G401.6 (cell line): ENCODE measurements around the gene MISP3.

Experiments
- FAIRE-seq: peaks from 2 replicates; lab custom pipeline; 2012; peaks lifted over from hg19 to GRCh38; lab: Jason Lieb, UNC

Gene MISP3

DNA sequence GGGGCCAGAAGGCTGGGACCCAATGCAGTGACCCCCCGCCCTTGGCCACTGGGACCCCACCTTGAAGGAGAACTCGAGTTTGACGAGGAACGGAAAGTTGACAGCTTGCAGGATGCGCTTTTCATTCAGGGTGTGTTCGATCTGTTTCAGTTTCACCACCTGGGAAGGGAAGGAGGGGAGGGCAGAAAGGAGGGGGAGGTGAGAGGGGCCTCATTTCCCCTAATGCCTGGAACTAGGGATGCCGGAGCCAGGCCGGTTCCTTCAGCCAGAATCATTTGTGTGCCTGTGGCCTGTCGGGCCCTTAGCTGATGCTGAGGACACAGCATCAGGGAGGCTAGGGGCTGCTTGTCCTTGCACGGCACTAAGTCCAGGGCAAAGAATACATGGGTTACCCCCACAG is 30.2 kb downstream of the MISP3 start:
- no peak for FAIRE-seq

DNA sequence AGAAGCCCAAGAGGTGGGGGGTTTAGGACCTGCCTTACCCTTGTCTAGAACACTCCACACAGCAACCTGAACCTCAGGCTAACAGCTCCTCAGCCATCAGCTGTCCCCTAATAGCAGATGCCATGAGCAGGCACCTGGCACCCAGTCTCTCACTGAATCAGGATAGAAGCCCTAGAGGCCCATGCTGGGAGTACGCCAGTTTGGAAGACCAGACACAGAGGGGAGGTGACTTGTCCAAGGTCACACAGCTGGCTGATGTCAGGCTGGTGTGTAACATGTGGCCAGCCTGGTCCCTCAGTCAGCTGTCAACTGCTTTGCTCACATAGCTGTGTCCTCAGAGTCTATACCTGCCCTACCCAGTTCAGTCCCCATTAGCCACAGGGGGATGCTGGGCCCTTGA is 30.7 kb downstream of the MISP3 start:
- FAIRE-seq: no peak

GRCh38 chr19:14105680-14106079 is 33.1 kb downstream of the MISP3 start:
- no peak for FAIRE-seq

GRCh38 chr19:14106840-14107239 is 34.3 kb downstream of the MISP3 start:
- no peak for FAIRE-seq

DNA sequence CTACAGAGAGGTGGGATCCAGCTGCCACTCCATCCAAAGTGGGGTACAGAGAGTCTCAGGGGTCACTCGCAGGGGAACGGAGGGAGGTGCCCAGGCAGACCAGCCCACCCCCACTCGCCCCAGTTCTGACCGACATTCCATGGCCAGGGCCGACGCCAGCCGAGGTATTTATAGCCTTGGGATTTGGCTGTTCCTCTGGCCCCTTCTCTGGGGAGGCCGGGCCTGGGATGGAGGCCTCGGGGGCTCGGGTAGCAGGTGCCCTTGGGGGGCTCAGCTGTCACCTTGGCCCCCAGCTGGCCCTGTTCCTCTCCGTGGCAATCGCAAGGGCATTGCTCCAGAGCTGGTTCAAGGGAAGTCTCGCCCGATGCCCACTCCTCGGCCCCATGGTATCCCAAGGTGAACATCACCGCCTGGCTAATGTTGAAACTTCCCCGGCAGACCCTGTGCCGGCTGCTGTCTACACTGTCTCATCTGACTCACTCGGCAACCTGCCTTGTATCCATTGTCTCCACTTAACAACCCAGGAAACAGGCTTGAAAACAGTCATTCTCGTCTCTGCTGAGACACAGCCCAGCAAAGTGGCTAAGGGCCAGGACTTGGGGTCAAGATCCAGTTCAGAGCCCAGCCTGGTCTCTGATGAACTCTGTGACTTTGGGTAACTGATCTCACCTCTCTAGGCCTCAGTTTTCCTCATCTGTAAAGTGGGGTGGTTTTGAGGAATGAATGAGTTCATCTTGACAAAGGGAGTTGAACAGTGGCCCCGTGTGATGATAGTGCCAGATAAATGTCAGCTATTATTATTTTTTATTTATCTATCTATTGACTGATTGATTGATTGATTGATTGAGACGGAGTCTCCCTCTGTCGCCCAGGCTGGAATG is 35.2 kb downstream of the MISP3 start:
- no peak for FAIRE-seq

- no peak for FAIRE-seq
Measured at GRCh38 chr19:14110650-14111049, 38.1 kb downstream of the MISP3 start.

DNA sequence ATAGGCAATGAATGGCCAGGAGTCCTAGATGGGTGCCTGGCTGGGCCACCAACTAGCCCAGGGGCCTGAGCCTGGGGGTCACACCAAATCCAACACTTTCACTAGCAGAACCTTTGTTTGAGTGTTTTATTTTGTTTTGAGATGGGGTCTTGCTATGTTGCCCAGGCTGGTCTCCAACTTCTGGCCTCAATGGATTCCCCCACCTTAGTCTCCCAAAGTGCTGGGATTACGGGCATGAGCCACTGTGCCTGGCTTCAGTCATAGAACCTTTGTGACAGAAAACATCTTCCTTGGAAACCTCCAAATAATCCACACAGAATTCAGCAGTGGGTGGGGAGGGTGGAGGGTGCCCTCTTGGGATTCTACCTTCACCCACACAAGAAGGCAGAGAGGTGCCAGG is 38.9 kb downstream of the MISP3 start:
- FAIRE-seq: no peak

GRCh38 chr19:14112051-14112808 is 39.6 kb downstream of the MISP3 start:
- no peak for FAIRE-seq

DNA sequence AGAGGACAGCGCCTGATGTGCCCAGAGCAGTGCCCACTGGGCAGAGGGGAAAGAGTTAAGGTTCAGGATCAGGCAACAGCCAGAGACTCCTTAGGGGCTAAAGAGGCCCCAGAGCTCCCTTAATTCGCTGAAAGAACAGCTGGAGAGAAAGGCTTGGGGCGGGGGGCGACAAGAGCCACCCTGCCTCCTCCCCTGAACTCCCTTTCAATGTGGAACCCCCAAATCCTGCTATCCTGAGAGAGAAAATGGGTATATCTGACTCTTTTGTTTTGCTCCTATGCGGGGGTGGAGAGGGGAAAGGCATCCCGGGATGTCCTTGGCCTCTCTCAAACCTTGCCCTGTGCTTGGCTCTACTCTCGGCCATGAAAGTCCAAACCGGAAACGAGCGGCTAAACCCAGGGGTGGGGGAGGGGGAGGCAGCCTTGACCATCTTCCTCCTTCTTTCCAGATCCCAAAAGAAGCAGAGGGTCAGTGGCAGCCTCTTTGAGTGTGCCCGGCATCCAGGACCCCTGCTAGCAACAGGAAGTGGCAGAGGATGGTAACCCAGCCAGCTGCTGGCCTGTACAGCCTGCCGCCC is 40.3 kb downstream of the MISP3 start:
- FAIRE-seq: no peak

GRCh38 chr19:14113762-14114414 is 41.3 kb downstream of the MISP3 start:
- FAIRE-seq: no peak

DNA sequence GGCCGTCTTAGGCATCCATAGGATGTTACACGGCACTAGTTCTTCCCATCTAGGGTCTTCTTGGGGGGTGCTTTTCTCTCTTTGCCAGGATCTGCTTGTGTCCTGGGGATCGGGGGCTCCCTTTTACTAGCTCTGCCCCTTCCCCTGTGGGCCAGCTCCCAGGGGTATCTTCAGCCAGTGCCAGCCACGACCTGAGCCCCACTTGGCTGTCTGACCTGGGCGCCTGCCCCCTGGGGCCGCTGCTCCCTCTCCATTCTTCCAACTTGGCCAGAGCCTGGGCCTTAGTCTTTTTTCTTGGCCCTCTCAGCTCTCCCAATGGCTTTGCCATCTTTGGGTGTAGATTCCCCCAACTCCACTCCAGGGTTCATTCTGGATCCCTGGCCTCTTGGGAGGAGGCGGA is 41.9 kb downstream of the MISP3 start:
- FAIRE-seq: no peak

DNA sequence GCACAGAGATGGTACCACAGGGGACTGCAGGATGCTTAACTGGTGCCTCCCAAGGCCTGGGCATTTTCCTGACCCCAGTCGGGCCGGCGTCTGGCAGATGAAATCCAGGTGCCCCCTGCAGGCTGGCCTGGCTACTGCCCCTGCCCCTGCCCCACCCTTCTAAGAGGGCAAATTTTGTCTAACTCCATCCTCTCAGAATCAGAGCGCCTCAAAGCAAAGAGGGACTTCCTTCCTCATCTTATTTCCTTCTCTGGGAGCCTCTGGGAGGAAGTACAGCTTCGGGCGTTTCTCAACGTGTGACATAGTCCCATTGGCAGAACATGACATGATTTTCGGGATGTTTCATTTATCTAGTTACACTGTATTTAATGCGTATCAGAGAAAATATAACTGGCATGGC is 42.3 kb downstream of the MISP3 start:
- FAIRE-seq: no peak

GRCh38 chr19:14115756-14116155 is 43.2 kb downstream of the MISP3 start:
- FAIRE-seq: no peak

DNA sequence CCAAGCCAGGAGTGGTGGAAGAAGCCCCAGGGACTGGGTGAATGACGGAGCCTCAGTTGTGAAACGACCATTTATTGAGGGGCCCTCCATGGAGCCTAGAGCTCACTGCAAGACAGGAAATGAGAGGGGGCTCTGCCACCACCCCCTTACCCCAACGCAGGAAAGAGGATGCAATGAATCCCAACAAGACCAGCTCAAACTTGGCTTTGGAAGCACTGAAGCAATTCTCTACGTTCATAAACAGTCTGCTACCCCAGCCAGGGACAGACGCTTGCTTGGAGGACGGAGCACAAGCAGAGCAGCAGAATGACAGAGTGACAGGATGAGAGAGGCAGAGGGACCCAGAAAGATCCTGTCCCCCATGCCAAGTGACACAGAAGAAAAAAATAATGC is 43.9 kb downstream of the MISP3 start:
- no peak for FAIRE-seq

DNA sequence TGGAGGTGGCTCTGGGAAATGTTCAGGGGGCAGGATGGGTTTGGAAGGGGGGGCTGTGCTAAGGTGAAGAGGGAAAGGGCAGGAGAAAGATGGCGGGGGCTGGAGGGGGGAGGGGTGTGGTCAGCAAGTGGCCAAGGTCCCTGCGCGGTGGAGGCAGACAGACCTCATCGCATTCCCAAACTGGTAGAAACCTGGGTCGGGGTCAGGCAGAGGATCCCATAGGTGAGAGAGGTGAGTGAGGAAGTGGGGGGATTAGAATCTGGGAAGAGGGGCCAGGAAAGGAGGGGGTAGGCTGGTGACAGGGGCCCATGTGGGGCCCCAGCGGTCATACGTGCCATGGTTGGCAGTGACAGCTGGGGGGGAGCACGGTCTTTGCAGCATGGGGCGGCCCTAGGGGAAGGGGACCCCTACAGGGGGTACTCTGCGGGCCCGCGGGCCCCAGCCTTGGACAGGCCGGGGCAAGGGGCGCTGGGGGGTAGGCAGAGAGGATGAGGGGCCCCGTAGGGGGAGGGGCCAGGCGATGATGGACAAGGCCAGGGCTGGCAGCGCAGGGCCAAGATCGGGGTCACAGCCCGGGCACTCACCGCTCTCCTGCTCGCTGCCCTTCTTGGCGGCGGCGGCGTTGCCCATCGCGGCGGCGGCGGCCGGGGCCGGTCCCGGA is 44.5 kb downstream of the MISP3 start:
- no peak for FAIRE-seq

- peak; percentile 94 for FAIRE-seq
Measured at GRCh38 chr19:14117668-14118164, 45.1 kb downstream of the MISP3 start, which contains the start of gene PRKACA. TSS of gene PRKACA (minus strand) at chr19:14117762. CDS start at chr19:14117547, 215 bp downstream.

DNA sequence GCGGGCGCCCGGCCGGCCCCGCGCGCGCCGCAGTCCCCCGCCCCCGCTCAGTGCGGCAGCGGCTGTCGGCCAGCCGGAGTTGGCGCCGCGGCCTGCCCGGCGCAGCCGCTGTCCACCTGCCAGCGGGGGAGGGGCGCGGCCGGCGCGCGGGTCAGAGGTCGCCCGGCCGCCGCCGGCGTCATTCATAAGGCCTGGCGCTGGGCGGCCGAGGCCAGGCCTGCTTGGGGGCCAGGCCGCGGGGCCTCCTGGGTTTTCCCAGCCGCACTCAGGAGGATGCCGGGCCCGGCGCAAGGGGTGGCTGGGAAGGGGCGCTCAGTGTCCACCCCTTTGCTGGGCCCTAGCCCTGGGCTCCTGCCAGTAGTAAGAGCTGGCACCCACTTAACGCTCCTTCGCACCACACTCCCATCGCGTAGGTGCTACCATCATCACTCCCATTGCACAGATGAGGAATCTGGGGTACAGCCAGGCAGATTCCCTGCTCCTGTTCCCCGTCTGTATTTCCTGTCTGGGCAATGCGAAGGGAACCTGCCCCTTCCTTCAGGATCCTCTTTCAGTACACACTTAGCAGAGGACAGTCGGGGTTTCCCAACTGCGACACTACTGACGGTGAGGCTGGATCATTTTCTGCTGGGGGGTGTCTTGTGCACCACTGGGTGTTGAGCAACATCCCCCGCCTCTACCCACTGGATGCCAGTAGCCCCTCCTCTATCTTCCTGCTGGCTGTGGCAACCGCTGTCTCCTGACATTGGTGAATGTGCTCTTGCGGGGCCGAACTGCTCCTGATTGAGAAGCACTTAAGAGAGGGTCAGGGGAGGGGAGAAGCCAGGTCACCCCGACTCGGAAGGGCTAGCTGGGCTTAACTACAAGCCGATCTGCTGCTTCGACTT is 45.8 kb downstream of the MISP3 start:
- no peak for FAIRE-seq

DNA sequence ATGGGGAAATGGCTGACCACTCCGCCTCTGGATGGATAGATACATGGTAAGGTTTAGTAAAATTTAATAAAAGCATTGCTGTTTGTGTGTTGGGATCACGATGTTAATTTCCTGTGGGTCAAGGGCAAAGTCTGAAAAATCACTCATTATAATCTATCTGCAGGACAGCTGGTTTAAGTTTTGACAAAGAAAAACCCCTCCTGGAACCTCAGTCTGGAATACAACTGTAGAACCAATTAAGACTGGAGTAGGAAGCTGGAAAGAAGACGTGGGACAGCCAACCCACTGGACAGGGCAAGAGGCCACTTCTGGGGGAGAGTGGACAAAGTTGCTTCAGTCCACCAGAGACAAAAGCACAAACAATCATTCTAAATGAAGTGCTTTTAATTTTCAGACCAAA is 46.6 kb downstream of the MISP3 start:
- no peak for FAIRE-seq

GRCh38 chr19:14119644-14120496 is 47.3 kb downstream of the MISP3 start:
- no peak for FAIRE-seq

DNA sequence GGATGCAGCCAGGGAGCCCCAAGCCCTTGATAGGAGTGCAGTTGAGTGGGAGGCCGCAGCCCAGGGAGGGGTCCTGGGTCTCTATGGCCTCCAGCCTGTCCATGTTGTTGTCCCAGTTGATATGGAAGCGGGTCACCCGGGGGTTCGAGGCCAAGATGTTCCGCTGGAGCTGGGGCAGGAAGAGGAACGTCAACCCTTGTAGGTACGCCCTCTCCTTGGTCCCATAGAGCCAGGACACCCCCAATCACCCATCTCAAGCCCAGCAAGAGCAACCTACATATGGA is 47.9 kb downstream of the MISP3 start:
- FAIRE-seq: no peak
